Activated T-cell treated with anti-CD3 and anti-CD28 coated beads, Interleukin-2, amount 50 U/mL, for 72 hours (primary cell): ENCODE data around the gene AGAP1. TPM values are rescaled to one million over a fixed set of nuclear protein-coding genes. Genes with fewer than 3 reads are reported as not detected.

ENCODE experiments used
- ATAC-seq, 2 donors: fragments of 150-1000 bp; cut with Tn5 transposase; replicated peaks in 1 of 2; 2 replicates each; pipeline ENCODE4 v1.10.0; 2021; ENCODE audit warnings: moderate library complexity in 2 of 2, mild to moderate bottlenecking in 1 of 2
- DNase-seq, 2 donors: peaks; one replicate each; pipeline ENCODE4 v3.0.0; 2021 to 2022; ENCODE audit warnings: mixed read lengths in 1 of 2
- H3K27ac Mint-ChIP-seq: one replicate; pipeline ENCODE4 v1.8.0; 2022; ENCODE audit warnings: mild to moderate bottlenecking, moderate library complexity, mixed read lengths
- H3K27me3 Mint-ChIP-seq: one replicate; pipeline ENCODE4 v1.8.0; 2022; ENCODE audit warnings: low read depth, mixed read lengths
- H3K36me3 Mint-ChIP-seq, 2 donors: one replicate each; pipeline ENCODE4 v1.8.0; 2022; ENCODE audit warnings: mixed read lengths in 2 of 2, mild to moderate bottlenecking in 1 of 2; ENCODE audit not compliant: insufficient read depth in 2 of 2
- H3K4me1 Mint-ChIP-seq: one replicate; pipeline ENCODE4 v1.8.0; 2022; ENCODE audit warnings: low read depth, mixed read lengths
- H3K4me3 Mint-ChIP-seq, 2 donors: one replicate each; pipeline ENCODE4 v1.8.0; 2022; ENCODE audit warnings: mild to moderate bottlenecking in 2 of 2, mixed read lengths in 2 of 2, moderate library complexity in 2 of 2
- H3K9me3 Mint-ChIP-seq, 2 donors: one replicate each; pipeline ENCODE4 v1.8.0; 2022; ENCODE audit warnings: mixed read lengths in 2 of 2
- total RNA-seq, 2 donors: library from RNA; stranded (reverse); gene quantifications; one replicate each; pipeline ENCODE4 v1.2.3, GENCODE V29; 2022

AGAP1 gene
- total RNA-seq, 2 donors from 2014 or later = 0.74 to 2.9 TPM

DNA sequence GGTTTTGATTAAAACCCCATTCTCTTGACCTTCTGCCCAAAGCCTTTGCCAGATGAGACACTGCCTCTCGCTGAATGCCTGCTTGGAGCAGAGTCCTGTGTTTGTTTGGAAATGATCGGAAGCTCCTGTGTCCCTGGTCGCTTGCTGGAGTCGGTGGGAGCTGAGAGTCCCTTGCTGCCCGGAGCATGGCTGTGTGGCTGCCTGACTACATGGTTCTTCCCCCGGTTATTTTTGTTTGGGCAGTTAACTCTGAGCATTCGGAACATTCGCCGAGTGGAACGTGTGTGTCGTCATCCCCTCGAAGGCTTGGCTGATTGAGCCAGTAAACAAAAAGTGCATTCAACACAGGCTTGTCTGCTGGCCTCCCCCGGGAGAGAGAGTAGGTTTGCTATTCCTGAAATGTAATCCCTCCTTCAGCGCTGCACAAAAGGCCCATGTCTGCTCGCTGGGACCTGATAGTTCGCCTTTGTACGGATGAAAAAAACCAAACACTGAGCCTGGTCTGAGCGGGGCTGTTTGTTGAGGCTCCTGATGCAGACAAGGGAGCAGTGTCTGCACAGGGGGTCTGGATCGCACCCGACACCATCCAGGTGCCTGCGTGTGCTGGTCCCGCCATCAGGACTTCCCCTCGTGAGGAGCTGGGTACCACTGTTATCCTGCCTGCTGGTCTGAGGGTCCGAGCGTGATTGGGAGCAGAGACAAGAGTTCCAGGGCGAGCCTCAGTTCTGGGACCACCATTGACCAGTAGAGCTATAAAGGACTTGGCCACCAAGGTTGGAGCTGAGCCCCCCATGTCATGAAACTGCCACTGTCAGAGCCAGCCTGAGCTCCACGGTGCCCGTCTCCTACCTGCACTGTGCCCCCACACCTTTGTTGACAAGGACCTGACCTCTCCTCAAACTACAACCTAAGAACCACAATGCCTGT lies 83.8 kb downstream of the AGAP1 start:
- Mint-ChIP-seq H3K27me3 (peaks cover 5% of the 10 kb centered on the region), H3K4me1 (no peaks in the 10 kb centered on the region), H3K4me3 (no peak overlapping the region), H3K36me3 (no peaks in the 10 kb centered on the region), H3K9me3 (no peaks in the 10 kb centered on the region), H3K27ac (no peak overlapping the region)
- ATAC-seq = no peak
- no peak for DNase-seq

GRCh38 chr2:235579128-235579527 lies 85.3 kb downstream of the AGAP1 start:
- no peak for DNase-seq
- Mint-ChIP-seq H3K9me3 (no peaks in the 10 kb centered on the region), H3K4me3 (no peak overlapping the region), H3K27me3 (peaks cover 5% of the 10 kb centered on the region), H3K36me3 (no peaks in the 10 kb centered on the region), H3K27ac (no peak overlapping the region), H3K4me1 (no peaks in the 10 kb centered on the region)
- no peak for ATAC-seq

- Mint-ChIP-seq H3K36me3 (no peaks in the 10 kb centered on the region), H3K27me3 (peaks cover 5% of the 10 kb centered on the region), H3K4me3 (no peak overlapping the region), H3K27ac (no peak overlapping the region), H3K9me3 (no peaks in the 10 kb centered on the region), H3K4me1 (no peaks in the 10 kb centered on the region)
- no peak for ATAC-seq
- no peak for DNase-seq
Measured at GRCh38 chr2:235580426-235581157, 86.7 kb downstream of the AGAP1 start.

GRCh38 chr2:235582081-235582686 lies 88.3 kb downstream of the AGAP1 start:
- Mint-ChIP-seq H3K27ac (no peak overlapping the region), H3K27me3 (peaks cover 5% of the 10 kb centered on the region), H3K4me1 (no peaks in the 10 kb centered on the region), H3K9me3 (no peaks in the 10 kb centered on the region), H3K4me3 (no peak overlapping the region), H3K36me3 (no peaks in the 10 kb centered on the region)
- ATAC-seq (no peak), DNase-seq (no peak)

GRCh38 chr2:235582729-235583128 lies 88.9 kb downstream of the AGAP1 start:
- ATAC-seq = no peak
- DNase-seq = no peak
- no peaks in the 10 kb centered on the region for H3K9me3 Mint-ChIP-seq
- H3K27me3 Mint-ChIP-seq = peaks cover 5% of the 10 kb centered on the region
- H3K36me3 Mint-ChIP-seq = no peaks in the 10 kb centered on the region
- no peak overlapping the region for H3K27ac Mint-ChIP-seq
- no peaks in the 10 kb centered on the region for H3K4me1 Mint-ChIP-seq
- no peak overlapping the region for H3K4me3 Mint-ChIP-seq

DNA sequence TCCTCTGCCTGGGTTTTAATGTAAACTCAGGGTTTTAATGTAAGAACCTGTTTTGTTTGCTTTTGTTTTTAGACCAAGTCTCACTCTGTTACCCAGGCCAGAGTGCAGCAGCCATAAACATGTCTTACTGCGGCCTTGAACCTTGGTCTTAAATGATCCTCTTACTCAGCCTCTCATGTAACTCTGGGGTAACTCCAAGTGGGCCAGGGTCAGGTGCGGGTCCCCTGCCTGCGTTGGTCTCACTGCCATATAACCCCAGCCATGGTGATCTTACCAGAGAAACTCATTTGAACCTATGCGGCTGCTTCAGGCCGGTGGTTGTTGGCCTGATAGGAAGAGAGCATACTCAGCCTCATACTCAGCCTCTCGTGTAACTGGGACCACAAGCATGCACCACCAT lies 89.3 kb downstream of the AGAP1 start:
- Mint-ChIP-seq H3K4me3 (no peak overlapping the region), H3K4me1 (no peaks in the 10 kb centered on the region), H3K9me3 (no peaks in the 10 kb centered on the region), H3K36me3 (no peaks in the 10 kb centered on the region), H3K27ac (no peak overlapping the region), H3K27me3 (peaks cover 5% of the 10 kb centered on the region)
- no peak for DNase-seq
- ATAC-seq = no peak

GRCh38 chr2:235583925-235584637 lies 90.2 kb downstream of the AGAP1 start:
- DNase-seq (no peak), ATAC-seq (no peak)
- H3K36me3 Mint-ChIP-seq = no peaks in the 10 kb centered on the region
- H3K9me3 Mint-ChIP-seq = no peaks in the 10 kb centered on the region
- no peaks in the 10 kb centered on the region for H3K4me1 Mint-ChIP-seq
- H3K27me3 Mint-ChIP-seq = peaks cover 5% of the 10 kb centered on the region
- no peak overlapping the region for H3K4me3 Mint-ChIP-seq
- H3K27ac Mint-ChIP-seq = no peak overlapping the region

DNA sequence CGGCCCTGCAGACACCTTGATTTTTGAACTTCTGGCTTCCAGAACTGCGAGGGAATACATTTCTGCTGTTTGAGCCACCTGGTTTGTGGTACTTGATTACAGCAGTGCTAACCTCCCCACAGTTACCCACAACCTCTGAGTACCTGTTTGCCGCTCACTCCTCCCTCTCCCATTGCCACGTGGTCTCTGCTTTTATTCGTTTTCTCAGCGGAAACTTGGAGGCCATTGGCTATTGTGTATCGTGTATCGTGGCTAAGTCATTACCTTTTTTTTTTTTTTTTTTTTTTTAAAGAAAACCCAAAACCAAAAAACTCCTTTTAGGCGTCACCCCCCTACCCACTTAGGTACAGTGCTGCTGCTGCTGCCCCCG lies 90.8 kb downstream of the AGAP1 start:
- Mint-ChIP-seq H3K4me3 (no peak overlapping the region), H3K9me3 (no peaks in the 10 kb centered on the region), H3K36me3 (no peaks in the 10 kb centered on the region), H3K27ac (no peak overlapping the region), H3K27me3 (peaks cover 5% of the 10 kb centered on the region), H3K4me1 (no peaks in the 10 kb centered on the region)
- DNase-seq (no peak), ATAC-seq (no peak)

DNA sequence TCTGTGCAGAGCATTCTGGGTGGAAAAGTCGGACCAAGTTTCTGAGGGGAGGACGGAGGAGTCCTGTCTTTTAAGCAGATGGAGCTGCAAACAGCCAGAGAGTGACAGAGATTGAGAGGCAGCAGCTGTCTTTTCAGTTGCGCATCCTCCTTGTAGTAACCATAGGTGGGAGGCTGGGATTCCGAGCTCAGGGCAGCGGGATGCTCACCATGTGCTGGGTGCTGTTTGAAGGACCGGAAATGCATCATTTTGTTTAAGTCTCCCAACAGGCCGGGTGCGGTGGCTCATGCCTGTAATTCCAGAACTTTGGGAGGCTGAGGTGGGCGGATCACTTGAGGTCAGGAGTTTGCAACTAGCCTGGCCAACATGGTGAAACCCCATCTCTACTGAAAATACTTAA lies 93.4 kb downstream of the AGAP1 start:
- H3K4me1 Mint-ChIP-seq = no peaks in the 10 kb centered on the region
- no peak overlapping the region for H3K4me3 Mint-ChIP-seq
- H3K27ac Mint-ChIP-seq = no peak overlapping the region
- H3K9me3 Mint-ChIP-seq = no peaks in the 10 kb centered on the region
- H3K27me3 Mint-ChIP-seq = peaks cover 4% of the 10 kb centered on the region
- ATAC-seq = no peak
- no peaks in the 10 kb centered on the region for H3K36me3 Mint-ChIP-seq
- no peak for DNase-seq

DNA sequence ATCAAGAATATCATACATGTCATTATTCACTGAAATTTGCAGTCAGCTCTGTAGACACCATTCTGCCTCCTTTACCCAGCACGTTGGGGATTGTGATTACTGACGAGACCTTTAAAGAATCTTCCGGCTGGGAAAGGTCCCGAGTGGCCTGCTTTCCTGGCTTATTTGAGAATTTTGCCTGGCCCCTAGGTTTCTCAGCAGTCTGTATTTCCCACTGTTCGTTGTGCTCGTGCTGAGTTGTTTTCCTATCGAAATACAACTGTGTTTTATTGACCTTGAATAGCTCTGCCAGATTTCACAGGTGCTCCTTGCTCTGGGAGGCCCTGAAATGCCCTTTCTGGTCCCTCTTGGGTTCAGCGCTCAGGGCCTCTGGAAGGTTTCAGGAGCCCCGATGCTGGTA lies 94.9 kb downstream of the AGAP1 start:
- Mint-ChIP-seq H3K4me3 (no peak overlapping the region), H3K27ac (no peak overlapping the region), H3K9me3 (no peaks in the 10 kb centered on the region), H3K36me3 (no peaks in the 10 kb centered on the region), H3K4me1 (no peaks in the 10 kb centered on the region), H3K27me3 (no peaks in the 10 kb centered on the region)
- no peak for DNase-seq
- no peak for ATAC-seq

DNA sequence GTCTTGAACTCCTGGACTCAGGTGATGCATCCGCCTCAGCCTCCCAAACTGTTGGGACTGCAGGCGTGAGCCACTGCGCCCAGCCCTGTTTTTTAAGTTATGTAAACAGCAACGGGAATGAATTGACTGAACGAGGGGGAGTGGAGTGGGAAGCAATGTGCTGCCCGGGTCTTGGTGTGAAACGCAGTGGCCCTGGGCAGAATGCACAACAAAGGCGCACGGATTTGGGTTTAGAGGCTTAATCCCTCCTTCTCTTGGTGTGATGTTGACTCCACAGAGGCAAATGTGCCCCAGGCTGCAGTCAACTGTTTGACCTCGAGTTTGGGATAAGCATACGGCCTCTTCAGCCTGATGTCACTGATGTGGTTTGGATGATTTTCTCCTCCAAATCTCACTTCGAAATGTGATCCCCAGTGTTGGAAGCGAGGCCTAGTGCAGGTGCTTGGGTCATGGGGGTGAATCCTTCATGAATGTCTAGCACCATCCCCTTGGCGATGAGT lies 97.4 kb downstream of the AGAP1 start:
- DNase-seq (no peak), ATAC-seq (no peak)
- Mint-ChIP-seq H3K4me1 (no peaks in the 10 kb centered on the region), H3K27ac (no peak overlapping the region), H3K9me3 (no peaks in the 10 kb centered on the region), H3K4me3 (no peak overlapping the region), H3K27me3 (no peaks in the 10 kb centered on the region), H3K36me3 (no peaks in the 10 kb centered on the region)

DNA sequence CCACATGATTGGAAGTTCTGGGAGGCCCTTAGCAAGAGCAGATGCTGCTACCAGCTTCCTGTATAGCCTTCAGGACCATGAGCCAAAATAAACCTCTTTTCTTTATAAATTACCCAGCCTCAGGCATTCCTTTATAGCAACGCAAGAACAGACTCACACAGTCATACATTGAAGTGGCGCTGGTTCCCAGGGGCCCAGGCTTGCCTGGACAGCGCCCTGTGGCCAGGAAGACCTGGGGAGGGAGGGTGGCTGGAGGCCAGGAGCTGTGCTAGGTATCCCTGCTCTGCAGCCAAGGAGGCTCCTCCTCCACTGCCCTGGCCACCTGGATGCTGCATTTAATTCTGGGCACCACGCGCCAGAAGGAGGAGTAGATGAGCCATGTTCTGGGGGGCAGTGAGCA lies 98.1 kb downstream of the AGAP1 start:
- Mint-ChIP-seq H3K36me3 (no peaks in the 10 kb centered on the region), H3K4me1 (no peaks in the 10 kb centered on the region), H3K9me3 (no peaks in the 10 kb centered on the region), H3K4me3 (no peak overlapping the region), H3K27me3 (no peaks in the 10 kb centered on the region), H3K27ac (no peak overlapping the region)
- DNase-seq (no peak), ATAC-seq (no peak)

- H3K36me3 Mint-ChIP-seq = no peaks in the 10 kb centered on the region
- DNase-seq (no peak), ATAC-seq (no peak)
- no peaks in the 10 kb centered on the region for H3K27me3 Mint-ChIP-seq
- no peak overlapping the region for H3K4me3 Mint-ChIP-seq
- no peak overlapping the region for H3K27ac Mint-ChIP-seq
- no peaks in the 10 kb centered on the region for H3K9me3 Mint-ChIP-seq
- H3K4me1 Mint-ChIP-seq = no peaks in the 10 kb centered on the region
Measured at GRCh38 chr2:235592430-235592829, 98.6 kb downstream of the AGAP1 start.
